ENCODE results near the gene CABLES2. TPM values are rescaled to one million over a fixed set of nuclear protein-coding genes. Genes with fewer than 3 reads are reported as not detected.

The CABLES2 gene
- total and polyA plus RNA-seq, 10 of the 15 experiments (the other 5 are each of a cell fraction or from before 2014, with no cell fraction given), result 2.2 to 14.9 (median 5.3) TPM

DNA sequence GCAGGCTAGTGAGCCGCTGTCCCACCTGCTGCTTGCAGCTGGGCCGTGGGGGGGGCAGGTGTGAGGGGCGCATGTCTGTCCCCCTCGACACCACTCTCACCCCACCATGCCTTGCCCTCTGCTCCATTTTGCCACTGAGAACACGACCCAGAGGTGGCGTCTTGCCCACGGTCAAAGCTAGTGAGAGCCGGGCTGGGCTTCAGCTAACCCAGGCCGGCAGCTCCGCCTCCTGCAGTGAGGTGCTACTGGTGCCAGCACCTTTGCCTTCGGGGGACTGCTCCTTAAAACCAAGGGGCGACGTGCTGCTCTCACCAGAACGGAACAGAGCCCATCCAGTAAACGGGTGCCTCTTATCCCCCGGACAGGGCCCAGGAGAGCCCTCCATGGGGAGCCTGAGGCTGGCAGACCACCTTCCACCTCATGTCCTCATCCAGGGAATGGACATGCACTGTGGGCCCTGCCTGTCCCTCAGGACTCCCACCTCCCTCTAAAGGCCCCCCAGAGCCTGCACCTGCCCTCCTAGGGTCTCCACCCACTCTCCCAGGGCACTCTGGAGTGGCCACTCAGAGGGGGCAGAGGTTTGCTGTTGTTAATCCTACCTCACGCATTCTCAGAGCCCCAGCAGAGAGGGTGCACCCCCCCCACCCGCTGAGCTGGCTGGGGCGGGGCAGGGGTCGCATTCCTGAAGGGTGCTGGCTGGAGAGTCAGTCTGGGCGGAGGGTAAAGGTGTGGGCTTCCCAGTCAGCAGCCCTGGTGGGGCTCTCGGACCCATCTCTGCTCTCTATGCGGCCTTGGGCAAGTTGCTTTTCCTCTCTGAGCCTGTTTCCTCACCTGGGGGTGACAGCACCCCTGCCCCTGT is 17.4 kb upstream of the CABLES2 start:
- no peak for FAIRE-seq
- intact Hi-C loops (cut with micrococcal nuclease; ENCODE audit: unreplicated experiment), result no loop called here
- Histone ChIP-seq H3K4me1 (ENCODE audit: control insufficient read depth, insufficient read depth, low read length) (no peaks in the 10 kb centered on the region), H3K27ac (ENCODE audit: control insufficient read depth, insufficient read depth) (no peak overlapping the region), H3K9me3 (replicated peaks; ENCODE audit: control insufficient read depth, insufficient read depth, low read length) (no peaks in the 10 kb centered on the region), H3K79me2 (ENCODE audit: control insufficient read depth, insufficient read depth, low read length) (no peaks in the 10 kb centered on the region), H2AFZ (ENCODE audit: control insufficient read depth, low read depth, low read length) (no peak overlapping the region), H3K36me3 (ENCODE audit: control insufficient read depth in 2 of 2, insufficient read depth in 2 of 2, low read length in 1 of 2) (no peaks in the 10 kb centered on the region), H3K9ac (ENCODE audit: control insufficient read depth, insufficient read depth, low read length) (no peak overlapping the region), H3K27me3 (replicated peaks in 1 of 2; ENCODE audit: control insufficient read depth in 2 of 2, insufficient read depth in 2 of 2, low read length in 1 of 2) (peaks cover 0 to 1% of the 10 kb centered on the region in 2 experiments; a peak in 2 of 4 replicates), H4K20me1 (ENCODE audit: control insufficient read depth, insufficient read depth) (no peaks in the 10 kb centered on the region), H3K4me2 (ENCODE audit: control insufficient read depth, insufficient read depth) (no peak overlapping the region), H3K4me3 (no peak overlapping the region)
- ChIA-PET CTCF (no interaction called here), POLR2A (no interaction called here), RAD21 (ENCODE audit: unreplicated experiment) (no interaction called here), SMC1A (ENCODE audit: uncharacterized antibody, unreplicated experiment) (no interaction called here)
- no peak for DNase-seq (ENCODE audit: low read depth, low spot score)
- ATAC-seq, result no peak
- no TSS peak for BruUV-seq (replicated peaks)
- in situ Hi-C loops (cut with MboI), result no loop called here
- WGBS (ENCODE audit: insufficient coverage, insufficient replicate concordance, low lambda C conversion rate, missing lambda C conversion rate), result 19% methylated on average over 23 of the region's 23 CpGs
- TF ChIP-seq BMI1 (IDR thresholded peaks at IDR 0.05; ENCODE audit: borderline replicate concordance) (no peak), MTA2 (IDR thresholded peaks at IDR 0.05; ENCODE audit: low read depth) (no peak), CEBPB (IDR thresholded peaks at IDR 0.05; ENCODE audit: borderline replicate concordance in 1 of 2, low read depth in 2 of 2, low read length in 2 of 2) (no peak), GABPA (IDR thresholded peaks at IDR 0.05; ENCODE audit: low read depth) (no peak)

GRCh38 chr20:62423326-62423706 is 16.2 kb upstream of the CABLES2 start:
- intact Hi-C loops (cut with micrococcal nuclease; ENCODE audit: unreplicated experiment), result no loop called here
- RAD21 ChIA-PET (ENCODE audit: unreplicated experiment), result no interaction called here
- Histone ChIP-seq H3K9ac (ENCODE audit: control insufficient read depth, insufficient read depth, low read length) (no peak overlapping the region), H2AFZ (ENCODE audit: control insufficient read depth, low read depth, low read length) (no peak overlapping the region), H3K9me3 (replicated peaks; ENCODE audit: control insufficient read depth, insufficient read depth, low read length) (no peaks in the 10 kb centered on the region), H4K20me1 (ENCODE audit: control insufficient read depth, insufficient read depth) (no peaks in the 10 kb centered on the region), H3K4me2 (ENCODE audit: control insufficient read depth, insufficient read depth) (no peak overlapping the region), H3K4me3 (no peak overlapping the region), H3K4me1 (ENCODE audit: control insufficient read depth, insufficient read depth, low read length) (no peaks in the 10 kb centered on the region), H3K79me2 (ENCODE audit: control insufficient read depth, insufficient read depth, low read length) (no peaks in the 10 kb centered on the region), H3K27me3 (replicated peaks in 1 of 2; ENCODE audit: control insufficient read depth in 2 of 2, insufficient read depth in 2 of 2, low read length in 1 of 2) (no peaks in the 10 kb centered on the region; a peak in 2 of 4 replicates), H3K36me3 (ENCODE audit: control insufficient read depth in 2 of 2, insufficient read depth in 2 of 2, low read length in 1 of 2) (no peaks in the 10 kb centered on the region), H3K27ac (ENCODE audit: control insufficient read depth, insufficient read depth) (no peak overlapping the region)
- ATAC-seq, result no peak
- no TSS peak for BruUV-seq (replicated peaks)
- 2% methylated on average over 10 of the region's 10 CpGs for WGBS (ENCODE audit: insufficient coverage, insufficient replicate concordance, low lambda C conversion rate, missing lambda C conversion rate)
- DNase-seq (ENCODE audit: low read depth, low spot score), result no peak
- no peak for FAIRE-seq
- CTCF ChIA-PET, result no interaction called here
- POLR2A ChIA-PET, result no interaction called here
- SMC1A ChIA-PET (ENCODE audit: uncharacterized antibody, unreplicated experiment), result no interaction called here
- in situ Hi-C loops (cut with MboI), result no loop called here
- TF ChIP-seq, protein P1, sequence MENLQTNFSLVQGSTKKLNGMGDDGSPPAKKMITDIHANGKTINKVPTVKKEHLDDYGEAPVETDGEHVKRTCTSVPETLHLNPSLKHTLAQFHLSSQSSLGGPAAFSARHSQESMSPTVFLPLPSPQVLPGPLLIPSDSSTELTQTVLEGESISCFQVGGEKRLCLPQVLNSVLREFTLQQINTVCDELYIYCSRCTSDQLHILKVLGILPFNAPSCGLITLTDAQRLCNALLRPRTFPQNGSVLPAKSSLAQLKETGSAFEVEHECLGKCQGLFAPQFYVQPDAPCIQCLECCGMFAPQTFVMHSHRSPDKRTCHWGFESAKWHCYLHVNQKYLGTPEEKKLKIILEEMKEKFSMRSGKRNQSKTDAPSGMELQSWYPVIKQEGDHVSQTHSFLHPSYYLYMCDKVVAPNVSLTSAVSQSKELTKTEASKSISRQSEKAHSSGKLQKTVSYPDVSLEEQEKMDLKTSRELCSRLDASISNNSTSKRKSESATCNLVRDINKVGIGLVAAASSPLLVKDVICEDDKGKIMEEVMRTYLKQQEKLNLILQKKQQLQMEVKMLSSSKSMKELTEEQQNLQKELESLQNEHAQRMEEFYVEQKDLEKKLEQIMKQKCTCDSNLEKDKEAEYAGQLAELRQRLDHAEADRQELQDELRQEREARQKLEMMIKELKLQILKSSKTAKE (IDR thresholded peaks at IDR 0.05; ENCODE audit: low read depth, poor library complexity, severe bottlenecking), result no peak
- TF ChIP-seq WRNIP1 (IDR thresholded peaks at IDR 0.05; ENCODE audit: borderline replicate concordance, low read depth, low read length), result no peak
- no peak for TF ChIP-seq PBX3 (IDR thresholded peaks at IDR 0.05; ENCODE audit: insufficient replicate concordance, low read depth, low read length)
- TF ChIP-seq YY1 (IDR thresholded peaks at IDR 0.05; ENCODE audit: low read depth, low read length), result no peak
- no peak for TF ChIP-seq ZNF207 (IDR thresholded peaks at IDR 0.05; ENCODE audit: borderline replicate concordance)
- no peak for TF ChIP-seq NBN (IDR thresholded peaks at IDR 0.05)
- TF ChIP-seq, protein P2, sequence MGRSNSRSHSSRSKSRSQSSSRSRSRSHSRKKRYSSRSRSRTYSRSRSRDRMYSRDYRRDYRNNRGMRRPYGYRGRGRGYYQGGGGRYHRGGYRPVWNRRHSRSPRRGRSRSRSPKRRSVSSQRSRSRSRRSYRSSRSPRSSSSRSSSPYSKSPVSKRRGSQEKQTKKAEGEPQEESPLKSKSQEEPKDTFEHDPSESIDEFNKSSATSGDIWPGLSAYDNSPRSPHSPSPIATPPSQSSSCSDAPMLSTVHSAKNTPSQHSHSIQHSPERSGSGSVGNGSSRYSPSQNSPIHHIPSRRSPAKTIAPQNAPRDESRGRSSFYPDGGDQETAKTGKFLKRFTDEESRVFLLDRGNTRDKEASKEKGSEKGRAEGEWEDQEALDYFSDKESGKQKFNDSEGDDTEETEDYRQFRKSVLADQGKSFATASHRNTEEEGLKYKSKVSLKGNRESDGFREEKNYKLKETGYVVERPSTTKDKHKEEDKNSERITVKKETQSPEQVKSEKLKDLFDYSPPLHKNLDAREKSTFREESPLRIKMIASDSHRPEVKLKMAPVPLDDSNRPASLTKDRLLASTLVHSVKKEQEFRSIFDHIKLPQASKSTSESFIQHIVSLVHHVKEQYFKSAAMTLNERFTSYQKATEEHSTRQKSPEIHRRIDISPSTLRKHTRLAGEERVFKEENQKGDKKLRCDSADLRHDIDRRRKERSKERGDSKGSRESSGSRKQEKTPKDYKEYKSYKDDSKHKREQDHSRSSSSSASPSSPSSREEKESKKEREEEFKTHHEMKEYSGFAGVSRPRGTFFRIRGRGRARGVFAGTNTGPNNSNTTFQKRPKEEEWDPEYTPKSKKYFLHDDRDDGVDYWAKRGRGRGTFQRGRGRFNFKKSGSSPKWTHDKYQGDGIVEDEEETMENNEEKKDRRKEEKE (IDR thresholded peaks at IDR 0.05), result no peak
